HepG2 (cell line): Measurements from ENCODE around the gene CACNA1C. TPM values are rescaled to one million over a fixed set of nuclear protein-coding genes. Genes with fewer than 3 reads are reported as not detected.

Experiments used
- ATAC-seq: fragments of 200-7000 bp; cut with Tn5 transposase; 3 replicates; pipeline ENCODE4 v1.9.1; 2020; ENCODE audit warnings: mild to moderate bottlenecking, moderate library complexity
- BruUV-seq: library from RNA; stranded (reverse); fragments of 400-500 nt; replicated peaks from 2 replicates; lab custom pipeline; 2021; lab: Mats Ljungman, UMichigan
- CTCF ChIA-PET: fragments of 300-600 bp; formaldehyde crosslinking; extraction: SDS; loops from one replicate; lab custom pipeline; 2021; ENCODE audit warnings: low total read pairs, inconsistent platforms, low intra/inter-chr PET ratio; lab: Yijun Ruan, JAX
- POLR2A ChIA-PET: fragments of 350-600 bp; sonication (Branson Sonifier 250); formaldehyde crosslinking; loops from one replicate; lab custom pipeline; 2020; ENCODE audit warnings: antibody characterized with exemption, inconsistent platforms; lab: Yijun Ruan, JAX
- DNase-seq: peaks from one replicate; pipeline ENCODE4 v3.0.0-alpha.2; 2015; ENCODE audit warnings: low spot score
- FAIRE-seq: peaks from 3 replicates; lab custom pipeline; 2011; peaks lifted over from hg19 to GRCh38; lab: Jason Lieb, UNC
- H2AFZ ChIP-seq: one replicate; pipeline ENCODE4 v1.6.1; 2011; ENCODE audit warnings: low read length, inconsistent platforms
- H3K27ac ChIP-seq: fragments of 300-600 bp; 3 replicates; pipeline ENCODE4 v1.8.0; 2011; ENCODE audit warnings: mixed run types, mild to moderate bottlenecking, mixed read lengths, low read length, inconsistent platforms; ENCODE audit not compliant: insufficient read depth; ENCODE audit errors: extremely low read length
- H3K27me3 ChIP-seq, 2 experiments: fragments of 200-600 bp in 1 of 2; 2 replicates in 1 of 2; 3 replicates in 1 of 2; pipeline versions ENCODE4 v1.6.0 to v1.8.0; 2011; ENCODE audit warnings: low read length in 2 of 2, mild to moderate bottlenecking in 2 of 2, moderate library complexity in 2 of 2, inconsistent platforms in 1 of 2; ENCODE audit not compliant: insufficient read depth in 2 of 2, control insufficient read depth in 1 of 2
- H3K36me3 ChIP-seq, 2 experiments: fragments of 200-600 bp in 1 of 2; replicated peaks in 1 of 2; 2 replicates in 1 of 2; 3 replicates in 1 of 2; pipeline versions ENCODE4 v1.5.1 to v1.8.0; 2011; ENCODE audit warnings: low read length in 2 of 2, inconsistent platforms in 1 of 2; ENCODE audit not compliant: insufficient read depth in 2 of 2, control insufficient read depth in 1 of 2
- H3K4me1 ChIP-seq: 2 replicates; pipeline ENCODE4 v1.5.1; 2012; ENCODE audit warnings: low read length, inconsistent platforms; ENCODE audit not compliant: insufficient read depth
- H3K4me2 ChIP-seq: 2 replicates; pipeline ENCODE4 v1.6.0; 2011; ENCODE audit warnings: low read depth, low read length, inconsistent platforms
- H3K4me3 ChIP-seq, 3 experiments: fragments of 200-600 bp in 1 of 3; sonication (generic), shearing (Covaris generic) in 1 of 3; replicated peaks in 1 of 3; 2 replicates each; pipeline ENCODE4 v1.5.1; 2011 to 2016; ENCODE audit warnings: low read length in 3 of 3, inconsistent platforms in 2 of 3, low read depth in 2 of 3, mild to moderate bottlenecking in 2 of 3, control low read depth in 1 of 3, mixed read lengths in 1 of 3; ENCODE audit not compliant: insufficient read depth in 1 of 3
- H3K79me2 ChIP-seq: one replicate; pipeline ENCODE4 v1.6.1; 2011; ENCODE audit warnings: low read length, inconsistent platforms; ENCODE audit not compliant: insufficient read depth
- H3K9ac ChIP-seq: 2 replicates; pipeline ENCODE4 v1.6.0; 2011; ENCODE audit warnings: mild to moderate bottlenecking, low read depth, low read length, inconsistent platforms; ENCODE audit not compliant: insufficient read depth
- H3K9me3 ChIP-seq: 2 replicates; pipeline ENCODE4 v1.5.1; 2012; ENCODE audit warnings: mild to moderate bottlenecking, low read length
- H4K20me1 ChIP-seq: 2 replicates; pipeline ENCODE4 v1.6.0; 2011; ENCODE audit warnings: inconsistent platforms, mild to moderate bottlenecking, low read length, moderate library complexity; ENCODE audit not compliant: insufficient read depth
- CC2D1A ChIP-seq: sonication (generic); formaldehyde crosslinking; IDR thresholded peaks from 2 replicates; pipeline ENCODE4 v1.8.1; 2023; ENCODE audit warnings: mild to moderate bottlenecking, missing genetic modification reagents
- DNMT3B ChIP-seq: conservative IDR thresholded peaks from 2 replicates; pipeline ENCODE4 v1.6.1; 2016; ENCODE audit warnings: missing biosample characterization, control low read depth
- EHMT2 ChIP-seq: fragments of 200-600 bp; sonication (generic); IDR thresholded peaks from 2 replicates; pipeline ENCODE4 v1.7.0; 2017; ENCODE audit warnings: antibody characterized with exemption, low read depth, low read length, borderline replicate concordance
- FOXK1 ChIP-seq: sonication (generic); formaldehyde crosslinking; IDR thresholded peaks from 2 replicates; pipeline ENCODE4 v1.4.0; 2020; ENCODE audit warnings: low read depth, missing genetic modification reagents, borderline replicate concordance
- KAT7 ChIP-seq: IDR thresholded peaks from 2 replicates; pipeline ENCODE4 v1.6.1; 2018; ENCODE audit warnings: borderline replicate concordance, missing compliant biosample characterization
- LCORL ChIP-seq, 2 experiments: fragments of 450-650 bp in 1 of 2; sonication (generic) in 1 of 2; formaldehyde crosslinking in 1 of 2; IDR thresholded peaks; 2 replicates each; pipeline versions ENCODE4 v1.5.0 to v1.6.1; 2017 to 2020; ENCODE audit warnings: antibody characterized with exemption in 1 of 2, missing genetic modification reagents in 1 of 2
- MAZ ChIP-seq, 2 experiments: sonication (generic) in 1 of 2; formaldehyde crosslinking in 1 of 2; IDR thresholded peaks; 2 replicates each; pipeline versions ENCODE4 v1.5.0 to v1.6.1; 2012 to 2020; ENCODE audit warnings: low read depth in 2 of 2, mild to moderate bottlenecking in 2 of 2, borderline replicate concordance in 1 of 2, improper control_type of control experiment in 1 of 2, low read length in 1 of 2, missing genetic modification reagents in 1 of 2, moderate library complexity in 1 of 2
- SYNCRIP ChIP-seq: fragments of 200-400 bp; formaldehyde crosslinking; IDR thresholded peaks from 2 replicates; pipeline ENCODE4 v1.6.1; 2018; ENCODE audit warnings: mild to moderate bottlenecking, low read depth, low read length; ENCODE audit not compliant: insufficient read depth
- ZFP41 ChIP-seq: sonication (generic); formaldehyde crosslinking; IDR thresholded peaks from 2 replicates; pipeline ENCODE4 v1.4.0; 2020; ENCODE audit warnings: mild to moderate bottlenecking, missing genetic modification reagents, borderline replicate concordance
- ZKSCAN1 ChIP-seq: fragments of 150-350 bp; IDR thresholded peaks from 2 replicates; pipeline ENCODE4 v1.6.1; 2014; ENCODE audit warnings: low read length
- ZKSCAN8 ChIP-seq: IDR thresholded peaks from 2 replicates; pipeline ENCODE4 v1.6.1; 2016; ENCODE audit warnings: borderline replicate concordance, missing genetic modification reagents, missing compliant biosample characterization
- ZNF224 ChIP-seq: sonication (generic); formaldehyde crosslinking; IDR thresholded peaks from 2 replicates; pipeline ENCODE4 v1.5.0; 2020; ENCODE audit warnings: mild to moderate bottlenecking, missing genetic modification reagents
- ZNF598 ChIP-seq: sonication (generic); formaldehyde crosslinking; IDR thresholded peaks from 2 replicates; pipeline ENCODE4 v1.5.1; 2020; ENCODE audit warnings: mild to moderate bottlenecking, missing genetic modification reagents, borderline replicate concordance
- ZNF737 ChIP-seq: sonication (generic); formaldehyde crosslinking; IDR thresholded peaks from 2 replicates; pipeline ENCODE4 v1.5.0; 2020; ENCODE audit warnings: missing genetic modification reagents, mild to moderate bottlenecking, borderline replicate concordance
- ZNF883 ChIP-seq: sonication (generic); formaldehyde crosslinking; IDR thresholded peaks from 2 replicates; pipeline ENCODE4 v1.5.1; 2020; ENCODE audit warnings: mild to moderate bottlenecking, missing genetic modification reagents; ENCODE audit errors: not compliant biosample characterization
- WGBS: methylation state at CpG from one replicate; pipeline ENCODE4 v1.1.6; 2017; ENCODE audit warnings: low lambda C conversion rate; 5-methylcytosine and 5-hydroxymethylcytosine counted together
- in situ Hi-C: cut with HindIII; loops from 2 replicates; pipeline ENCODE4 v1.10.0; 2017; ENCODE audit warnings: low pct_unique_long_range_greater_than_20kb; ENCODE audit not compliant: extremely low pct_ligation_motif_present
- intact Hi-C: fragments of 100-400 bp; cut with micrococcal nuclease; formaldehyde crosslinking; loops from one replicate; pipeline ENCODE4 v1.10.0; 2022; ENCODE audit not compliant: unreplicated experiment
- polyA plus RNA-seq, 8 experiments: library from polyadenylated mRNA; depleted of rRNA in 3 of 8; stranded (reverse) in 7 of 8; unstranded in 1 of 8; fragments of >200 nt; fragmentation: Illumina TruSeq in 4 of 8; extraction: Trizol in 4 of 8; gene quantifications; 2 replicates each; pipeline versions ENCODE4 v1.2.1 to v1.2.3, GENCODE V29; 2011 to 2016; ENCODE audit warnings: low read depth in 4 of 8, missing spikeins in 1 of 8, mixed read lengths in 1 of 8; ENCODE audit not compliant: insufficient read depth in 1 of 8
- total RNA-seq, 5 experiments: library from RNA; depleted of rRNA; stranded (reverse); fragments of >200 nt; fragmentation: Illumina TruSeq; extraction: Trizol; gene quantifications; 2 replicates each; pipeline ENCODE4 v1.2.3, GENCODE V29; 2016; ENCODE audit warnings: low read depth in 1 of 5
- TF ChIP-seq, protein P1 (sequence below): sonication (generic); formaldehyde crosslinking; IDR thresholded peaks from 2 replicates; pipeline ENCODE4 v1.8.0; 2022; ENCODE audit warnings: mild to moderate bottlenecking, missing genetic modification reagents
- TF ChIP-seq, protein P2 (sequence below): sonication (generic); formaldehyde crosslinking; IDR thresholded peaks from 2 replicates; pipeline ENCODE4 v1.5.0; 2020; ENCODE audit warnings: mild to moderate bottlenecking, missing genetic modification reagents
- TF ChIP-seq, protein P3 (sequence below): sonication (generic); formaldehyde crosslinking; IDR thresholded peaks from 2 replicates; pipeline ENCODE4 v1.4.0; 2020; ENCODE audit warnings: mild to moderate bottlenecking, low read depth, missing genetic modification reagents
- TF ChIP-seq, protein P4 (sequence below): sonication (generic); IDR thresholded peaks from 2 replicates; pipeline ENCODE4 v1.6.1; 2016; ENCODE audit warnings: low read depth, borderline replicate concordance

The CACNA1C gene
- total and polyA plus RNA-seq, 2 of the 13 experiments (the other 11 are each of a cell fraction or from before 2014, with no cell fraction given): not detected

DNA sequence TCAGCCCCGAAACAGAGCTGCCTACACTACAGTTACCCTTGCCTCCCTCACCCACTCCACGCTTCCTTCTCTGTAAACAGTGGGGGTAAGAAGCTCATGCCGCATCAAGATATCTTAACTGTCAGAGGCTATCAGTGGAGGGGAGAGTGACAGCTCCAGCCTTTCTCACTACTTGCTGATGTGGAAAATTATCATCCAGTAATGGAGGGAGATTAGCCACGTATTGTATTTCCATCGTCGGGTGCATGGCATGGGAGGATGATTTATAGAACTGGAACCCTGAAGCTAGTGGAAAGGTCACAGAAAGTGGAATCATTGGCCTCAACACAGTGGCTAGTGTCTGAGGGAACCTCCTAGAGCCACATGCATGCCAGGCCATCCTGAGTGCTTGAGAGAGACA, 471.1 kb downstream of the CACNA1C start:
- Histone ChIP-seq H3K9me3 (0 out of 2 replicates have a peak, but pooled peaks cover 8% of the 10 kb centered on the region), H3K27me3 (peaks cover 0 to 42% of the 10 kb centered on the region in 2 experiments), H3K4me3 (no peak overlapping the region), H3K36me3 (no peaks in the 10 kb centered on the region), H3K27ac (no peak overlapping the region), H3K9ac (no peak overlapping the region), H3K4me1 (no peaks in the 10 kb centered on the region), H3K79me2 (no peaks in the 10 kb centered on the region), H4K20me1 (no peaks in the 10 kb centered on the region), H3K4me2 (no peak overlapping the region), H2AFZ (no peak overlapping the region)
- CTCF ChIA-PET: no interaction called here
- in situ Hi-C loops (no loop called here), intact Hi-C loops (no loop called here)
- ATAC-seq (no peak), FAIRE-seq (no peak), DNase-seq (no peak)
- WGBS: 21% methylated on average over 6 of the region's 6 CpGs
- POLR2A ChIA-PET: no interaction called here
- BruUV-seq: no TSS peak
- no peak for TF ChIP-seq KAT7 (CRISPR knock-in tag)
- TF ChIP-seq CC2D1A (CRISPR knock-in tag): no peak
- no peak for TF ChIP-seq ZNF737 (CRISPR knock-in tag)
- TF ChIP-seq FOXK1 (CRISPR knock-in tag): no peak
- no peak for TF ChIP-seq SYNCRIP
- TF ChIP-seq, protein P1, sequence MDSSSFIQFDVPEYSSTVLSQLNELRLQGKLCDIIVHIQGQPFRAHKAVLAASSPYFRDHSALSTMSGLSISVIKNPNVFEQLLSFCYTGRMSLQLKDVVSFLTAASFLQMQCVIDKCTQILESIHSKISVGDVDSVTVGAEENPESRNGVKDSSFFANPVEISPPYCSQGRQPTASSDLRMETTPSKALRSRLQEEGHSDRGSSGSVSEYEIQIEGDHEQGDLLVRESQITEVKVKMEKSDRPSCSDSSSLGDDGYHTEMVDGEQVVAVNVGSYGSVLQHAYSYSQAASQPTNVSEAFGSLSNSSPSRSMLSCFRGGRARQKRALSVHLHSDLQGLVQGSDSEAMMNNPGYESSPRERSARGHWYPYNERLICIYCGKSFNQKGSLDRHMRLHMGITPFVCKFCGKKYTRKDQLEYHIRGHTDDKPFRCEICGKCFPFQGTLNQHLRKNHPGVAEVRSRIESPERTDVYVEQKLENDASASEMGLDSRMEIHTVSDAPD: no peak
- TF ChIP-seq DNMT3B: no peak
- TF ChIP-seq, protein P2, sequence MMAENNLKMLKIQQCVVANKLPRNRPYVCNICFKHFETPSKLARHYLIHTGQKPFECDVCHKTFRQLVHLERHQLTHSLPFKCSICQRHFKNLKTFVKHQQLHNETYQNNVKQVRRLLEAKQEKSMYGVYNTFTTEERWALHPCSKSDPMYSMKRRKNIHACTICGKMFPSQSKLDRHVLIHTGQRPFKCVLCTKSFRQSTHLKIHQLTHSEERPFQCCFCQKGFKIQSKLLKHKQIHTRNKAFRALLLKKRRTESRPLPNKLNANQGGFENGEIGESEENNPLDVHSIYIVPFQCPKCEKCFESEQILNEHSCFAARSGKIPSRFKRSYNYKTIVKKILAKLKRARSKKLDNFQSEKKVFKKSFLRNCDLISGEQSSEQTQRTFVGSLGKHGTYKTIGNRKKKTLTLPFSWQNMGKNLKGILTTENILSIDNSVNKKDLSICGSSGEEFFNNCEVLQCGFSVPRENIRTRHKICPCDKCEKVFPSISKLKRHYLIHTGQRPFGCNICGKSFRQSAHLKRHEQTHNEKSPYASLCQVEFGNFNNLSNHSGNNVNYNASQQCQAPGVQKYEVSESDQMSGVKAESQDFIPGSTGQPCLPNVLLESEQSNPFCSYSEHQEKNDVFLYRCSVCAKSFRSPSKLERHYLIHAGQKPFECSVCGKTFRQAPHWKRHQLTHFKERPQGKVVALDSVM (CRISPR knock-in tag): no peak
- TF ChIP-seq ZKSCAN8 (CRISPR knock-in tag): no peak
- no peak for TF ChIP-seq ZNF224
- TF ChIP-seq, protein P3, sequence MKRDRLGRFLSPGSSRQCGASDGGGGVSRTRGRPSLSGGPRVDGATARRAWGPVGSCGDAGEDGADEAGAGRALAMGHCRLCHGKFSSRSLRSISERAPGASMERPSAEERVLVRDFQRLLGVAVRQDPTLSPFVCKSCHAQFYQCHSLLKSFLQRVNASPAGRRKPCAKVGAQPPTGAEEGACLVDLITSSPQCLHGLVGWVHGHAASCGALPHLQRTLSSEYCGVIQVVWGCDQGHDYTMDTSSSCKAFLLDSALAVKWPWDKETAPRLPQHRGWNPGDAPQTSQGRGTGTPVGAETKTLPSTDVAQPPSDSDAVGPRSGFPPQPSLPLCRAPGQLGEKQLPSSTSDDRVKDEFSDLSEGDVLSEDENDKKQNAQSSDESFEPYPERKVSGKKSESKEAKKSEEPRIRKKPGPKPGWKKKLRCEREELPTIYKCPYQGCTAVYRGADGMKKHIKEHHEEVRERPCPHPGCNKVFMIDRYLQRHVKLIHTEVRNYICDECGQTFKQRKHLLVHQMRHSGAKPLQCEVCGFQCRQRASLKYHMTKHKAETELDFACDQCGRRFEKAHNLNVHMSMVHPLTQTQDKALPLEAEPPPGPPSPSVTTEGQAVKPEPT (CRISPR knock-in tag): no peak
- TF ChIP-seq ZNF598 (CRISPR knock-in tag): no peak
- TF ChIP-seq ZKSCAN1: no peak
- no peak for TF ChIP-seq EHMT2
- TF ChIP-seq ZFP41 (CRISPR knock-in tag): no peak
- no peak for TF ChIP-seq MAZ (IDR thresholded peaks at IDR 0.05; ENCODE audit: borderline replicate concordance, low read depth, low read length)
- no peak for TF ChIP-seq MAZ (CRISPR knock-in tag; IDR thresholded peaks at IDR 0.05; ENCODE audit: low read depth)
- TF ChIP-seq LCORL (IDR thresholded peaks at IDR 0.05): no peak
- TF ChIP-seq LCORL (CRISPR knock-in tag; IDR thresholded peaks at IDR 0.05): no peak
- TF ChIP-seq, protein P4, sequence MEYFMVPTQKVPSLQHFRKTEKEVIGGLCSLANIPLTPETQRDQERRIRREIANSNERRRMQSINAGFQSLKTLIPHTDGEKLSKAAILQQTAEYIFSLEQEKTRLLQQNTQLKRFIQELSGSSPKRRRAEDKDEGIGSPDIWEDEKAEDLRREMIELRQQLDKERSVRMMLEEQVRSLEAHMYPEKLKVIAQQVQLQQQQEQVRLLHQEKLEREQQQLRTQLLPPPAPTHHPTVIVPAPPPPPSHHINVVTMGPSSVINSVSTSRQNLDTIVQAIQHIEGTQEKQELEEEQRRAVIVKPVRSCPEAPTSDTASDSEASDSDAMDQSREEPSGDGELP: no peak
- TF ChIP-seq ZNF883 (CRISPR knock-in tag): no peak
